Subcutaneous abdominal adipose tissue (tissue), 5 donors: ENCODE results near the gene SPATA31A6.
"Not testable (repeated sequence)": the region's sequence is repeated elsewhere in the genome, so short reads cannot be mapped to it uniquely, and the experiment has no call there.

Source experiments
- H3K27ac ChIP-seq: one replicate; pipeline ENCODE4 v1.7.0; 2013; ENCODE audit warnings: low read depth, mild to moderate bottlenecking, inconsistent platforms, low read length, moderate library complexity
- H3K27me3 ChIP-seq, 5 donors: one replicate each; pipeline ENCODE4 v1.7.0; 2013; ENCODE audit warnings: low read length in 5 of 5, inconsistent platforms in 1 of 5; ENCODE audit not compliant: control insufficient read depth in 5 of 5, insufficient read depth in 4 of 5
- H3K36me3 ChIP-seq, 5 donors: one replicate each; pipeline ENCODE4 v1.7.0; 2013; ENCODE audit warnings: low read length in 5 of 5; ENCODE audit not compliant: control insufficient read depth in 5 of 5, insufficient read depth in 5 of 5
- H3K4me1 ChIP-seq, 5 donors: one replicate each; pipeline ENCODE4 v1.7.0; 2013; ENCODE audit warnings: low read length in 5 of 5, mild to moderate bottlenecking in 3 of 5, moderate library complexity in 1 of 5; ENCODE audit not compliant: control insufficient read depth in 5 of 5, insufficient read depth in 5 of 5
- H3K4me3 ChIP-seq, 5 donors: one replicate each; pipeline ENCODE4 v1.7.0; 2013; ENCODE audit warnings: low read length in 5 of 5, low read depth in 1 of 5
- H3K9ac ChIP-seq, 5 donors: one replicate each; pipeline ENCODE4 v1.7.0; 2013; ENCODE audit warnings: low read length in 5 of 5, mild to moderate bottlenecking in 4 of 5, moderate library complexity in 3 of 5
- H3K9me3 ChIP-seq, 5 donors: one replicate each; pipeline ENCODE4 v1.7.0; 2013; ENCODE audit warnings: low read length in 5 of 5; ENCODE audit not compliant: control insufficient read depth in 5 of 5
- donor health status: healthy.
- donor health status: healthy.
- donor health status: healthy.
- donor health status: healthy.
- donor health status: healthy.

Gene SPATA31A6

DNA sequence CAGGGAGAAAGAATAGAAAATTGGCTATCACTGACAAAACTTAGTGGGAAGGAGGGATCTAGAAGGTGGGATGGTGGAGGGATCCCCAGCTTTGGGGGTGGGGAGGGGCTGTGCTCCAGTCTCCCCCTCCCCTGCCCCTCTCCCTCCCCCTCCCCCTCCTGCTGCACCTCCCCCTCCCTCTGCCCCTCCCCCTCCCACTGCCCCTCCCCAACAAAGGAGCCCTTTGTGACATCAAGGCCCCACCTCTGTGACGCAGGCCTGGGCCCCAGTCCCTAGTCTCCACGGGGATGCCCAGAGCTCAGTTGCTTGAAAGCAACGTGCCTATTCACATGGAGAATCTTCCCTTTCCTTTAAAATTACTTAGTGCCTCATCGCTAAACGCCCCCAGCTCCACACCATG lies at the start of gene SPATA31A6:
Gene SPATA31A6, plus strand, starts transcription at position 301 of the 400 bp plus-strand sequence. Its CDS starts 29 bp downstream, at position 330.
- not testable (repeated sequence) for H3K4me3 ChIP-seq, H3K36me3 ChIP-seq, H3K27me3 ChIP-seq, H3K9ac ChIP-seq, H3K27ac ChIP-seq, H3K9me3 ChIP-seq, H3K4me1 ChIP-seq

DNA sequence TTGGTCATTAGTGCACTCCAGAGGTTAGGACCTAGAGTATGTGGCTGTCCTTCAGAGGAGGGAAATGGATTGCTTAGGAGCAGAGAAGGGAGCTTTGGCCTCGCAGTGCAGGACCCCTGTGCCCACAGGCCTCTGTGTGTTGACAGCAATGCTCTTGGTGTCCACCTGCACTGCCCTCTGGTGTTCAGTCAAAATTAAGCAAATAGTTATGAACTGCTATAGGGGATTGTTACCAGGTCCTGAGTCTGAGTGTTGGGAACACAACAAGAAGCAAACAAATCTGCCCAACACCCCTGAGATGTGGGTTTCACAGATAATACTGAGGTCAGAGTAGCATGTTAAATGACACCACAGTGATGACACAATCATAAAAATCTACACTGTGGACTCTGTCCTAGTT lies 23.2 kb upstream of the SPATA31A6 start:
- not testable (repeated sequence) for H3K27ac ChIP-seq, H3K4me3 ChIP-seq, H3K9ac ChIP-seq, H3K36me3 ChIP-seq, H3K9me3 ChIP-seq, H3K4me1 ChIP-seq, H3K27me3 ChIP-seq

DNA sequence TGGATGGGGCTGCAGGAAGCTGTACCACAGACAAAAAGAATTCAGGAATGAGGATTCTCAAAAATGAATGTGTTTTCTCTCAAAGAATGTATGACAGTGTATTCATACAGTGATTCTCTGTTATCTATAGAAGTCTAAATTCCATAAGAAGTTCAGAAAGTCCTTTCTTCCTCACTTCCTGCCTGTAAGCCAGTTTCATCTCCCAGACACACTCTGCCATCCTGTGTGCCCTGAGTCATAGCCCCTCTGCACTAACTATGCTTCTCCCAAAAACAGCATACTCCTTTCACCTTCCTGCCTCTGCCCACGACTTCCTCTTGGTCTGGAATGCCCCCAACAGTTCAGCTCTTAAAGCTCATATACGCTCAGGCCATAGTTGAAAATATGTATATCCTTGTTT lies 36.4 kb downstream of the SPATA31A6 start:
- H3K27me3 ChIP-seq, H3K4me3 ChIP-seq, H3K9me3 ChIP-seq, H3K9ac ChIP-seq, H3K36me3 ChIP-seq, H3K4me1 ChIP-seq, H3K27ac ChIP-seq: not testable (repeated sequence)

DNA sequence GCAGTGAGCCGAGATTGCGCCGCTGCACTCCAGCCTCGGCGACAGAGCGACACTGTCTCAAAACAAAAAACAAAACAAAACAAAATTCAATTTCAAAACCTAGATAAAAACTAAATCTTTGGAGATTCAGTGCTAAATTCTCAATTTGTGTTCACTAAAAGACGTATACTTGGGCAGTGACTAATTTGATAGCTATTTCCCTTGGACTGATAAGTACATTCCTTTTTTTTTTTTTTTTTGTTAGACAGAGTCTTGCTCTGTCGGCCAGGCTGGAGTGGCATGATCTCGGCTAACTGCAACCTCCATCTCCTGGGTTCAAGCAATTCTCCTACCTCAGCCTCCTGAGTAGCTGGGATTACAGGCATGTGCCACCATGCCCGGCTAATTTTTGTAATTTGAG lies 39.8 kb downstream of the SPATA31A6 start:
- not testable (repeated sequence) for H3K27ac ChIP-seq, H3K36me3 ChIP-seq, H3K27me3 ChIP-seq, H3K4me1 ChIP-seq, H3K9me3 ChIP-seq, H3K9ac ChIP-seq, H3K4me3 ChIP-seq

DNA sequence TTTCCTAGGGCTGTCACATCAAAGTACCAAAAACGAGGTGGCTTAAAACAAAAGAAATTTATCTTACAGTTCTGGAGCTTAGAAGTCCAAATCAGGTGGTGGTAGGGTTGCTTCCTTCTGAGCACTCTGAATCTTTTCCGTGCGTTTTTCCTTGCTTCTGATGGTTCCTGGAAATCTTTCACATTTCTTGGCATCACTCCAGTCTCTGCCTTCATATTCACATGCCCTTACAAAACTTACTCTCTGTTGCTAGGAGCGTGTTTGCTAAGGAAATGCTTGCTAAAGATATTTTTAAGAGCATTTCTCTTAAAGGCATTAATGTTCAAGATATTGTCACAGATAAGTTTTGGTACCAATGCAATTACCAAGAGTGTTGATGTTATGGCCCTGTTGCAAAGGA lies 49.6 kb downstream of the SPATA31A6 start:
- not testable (repeated sequence) for H3K27ac ChIP-seq, H3K9ac ChIP-seq, H3K4me3 ChIP-seq, H3K4me1 ChIP-seq, H3K9me3 ChIP-seq, H3K36me3 ChIP-seq, H3K27me3 ChIP-seq

DNA sequence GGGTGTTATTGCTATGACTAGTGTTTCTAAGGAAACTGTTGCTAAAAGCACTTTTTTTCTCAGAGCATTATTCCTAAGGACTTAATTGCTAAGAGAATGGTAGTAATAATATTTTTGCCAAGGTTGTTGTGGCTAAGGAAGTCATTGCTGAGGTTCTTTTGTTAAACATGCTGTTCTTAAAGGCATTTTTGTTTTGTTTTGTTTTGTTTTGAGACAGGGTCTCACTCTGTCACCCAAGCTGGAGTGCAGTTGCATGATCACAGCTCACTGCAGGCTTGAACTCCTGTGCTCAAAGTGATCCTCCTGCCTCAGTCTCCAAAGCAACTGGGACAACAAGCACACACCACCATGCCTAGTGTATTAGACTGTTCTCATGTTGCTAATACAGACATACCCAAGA lies 51.2 kb downstream of the SPATA31A6 start:
- not testable (repeated sequence) for H3K4me1 ChIP-seq, H3K36me3 ChIP-seq, H3K9me3 ChIP-seq, H3K27ac ChIP-seq, H3K27me3 ChIP-seq, H3K4me3 ChIP-seq, H3K9ac ChIP-seq

DNA sequence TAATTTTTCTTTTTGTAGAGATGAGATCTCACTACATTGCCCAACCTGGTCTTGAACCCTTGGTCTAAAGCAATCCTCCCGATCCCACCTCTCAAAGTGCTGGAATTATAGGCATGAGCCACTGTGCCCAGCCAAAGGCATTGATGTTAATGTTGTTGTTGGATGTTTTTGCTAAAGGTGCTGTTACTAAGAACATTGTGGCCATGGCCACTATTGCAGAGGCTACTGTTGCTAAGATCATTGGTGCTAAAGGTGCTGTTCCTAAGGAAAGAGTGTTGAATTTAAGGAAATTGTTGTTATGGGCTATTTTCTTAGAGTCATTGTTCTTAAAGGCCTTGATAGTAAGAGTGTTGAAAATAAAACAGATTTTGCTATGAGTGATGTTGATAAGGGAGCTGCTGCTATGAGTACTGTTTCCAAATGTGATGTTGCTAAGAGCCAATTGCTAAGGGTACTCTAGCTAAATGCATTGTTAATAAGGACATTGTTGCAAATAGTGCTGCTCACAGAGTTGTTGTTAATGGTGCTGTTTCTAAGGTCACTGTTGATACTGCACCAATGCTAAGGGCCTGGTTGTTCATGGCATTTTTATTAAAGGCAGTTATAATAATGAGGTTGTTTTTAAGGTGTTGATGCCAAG lies 52.0 kb downstream of the SPATA31A6 start:
- not testable (repeated sequence) for H3K4me1 ChIP-seq, H3K9me3 ChIP-seq, H3K9ac ChIP-seq, H3K27me3 ChIP-seq, H3K4me3 ChIP-seq, H3K27ac ChIP-seq, H3K36me3 ChIP-seq

DNA sequence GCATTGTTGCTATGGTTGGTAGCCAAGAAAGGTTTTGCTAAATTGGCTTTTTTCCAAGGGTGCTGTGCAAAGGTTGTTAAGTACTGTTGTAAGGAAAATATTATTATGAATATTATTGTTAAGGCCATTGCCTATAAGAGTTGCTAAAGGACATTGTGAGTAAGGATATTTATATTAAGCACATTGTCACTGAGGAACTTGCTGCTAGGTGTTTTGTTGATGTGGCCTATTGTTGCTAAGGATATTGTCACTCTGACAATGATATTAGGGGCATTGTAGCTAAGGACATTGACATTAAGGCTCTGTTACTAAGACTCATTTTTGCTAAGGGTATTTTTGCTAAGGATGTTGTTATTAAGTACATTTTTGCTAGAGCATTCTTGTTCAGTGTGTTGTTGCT lies 52.6 kb downstream of the SPATA31A6 start:
- not testable (repeated sequence) for H3K36me3 ChIP-seq

DNA sequence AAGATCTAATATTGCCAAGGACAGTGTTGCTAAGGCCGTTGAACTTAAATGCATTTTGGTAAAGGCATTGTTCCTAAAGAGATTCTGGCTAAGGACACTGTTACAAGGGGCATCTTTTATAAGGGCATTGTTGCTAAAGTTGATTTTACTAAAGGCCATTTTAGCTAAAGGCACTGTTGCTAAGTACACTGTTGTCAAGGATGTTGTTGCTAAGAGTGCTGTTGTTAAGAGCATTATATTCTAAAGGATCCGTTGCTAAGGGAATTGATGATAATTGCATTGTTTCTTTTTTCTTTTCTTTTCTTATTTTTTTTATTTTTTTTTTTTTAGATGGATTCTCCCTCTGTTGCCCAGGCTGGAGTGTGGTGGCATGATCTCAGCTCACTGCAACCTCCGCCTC lies 53.9 kb downstream of the SPATA31A6 start:
- not testable (repeated sequence) for H3K4me3 ChIP-seq, H3K36me3 ChIP-seq, H3K9ac ChIP-seq, H3K9me3 ChIP-seq, H3K4me1 ChIP-seq, H3K27me3 ChIP-seq, H3K27ac ChIP-seq

More for the DNA sequence above, 52.6 kb downstream of the SPATA31A6 start:
- not testable (repeated sequence) for H3K4me1 ChIP-seq, H3K4me3 ChIP-seq, H3K27ac ChIP-seq, H3K27me3 ChIP-seq, H3K9ac ChIP-seq, H3K9me3 ChIP-seq

DNA sequence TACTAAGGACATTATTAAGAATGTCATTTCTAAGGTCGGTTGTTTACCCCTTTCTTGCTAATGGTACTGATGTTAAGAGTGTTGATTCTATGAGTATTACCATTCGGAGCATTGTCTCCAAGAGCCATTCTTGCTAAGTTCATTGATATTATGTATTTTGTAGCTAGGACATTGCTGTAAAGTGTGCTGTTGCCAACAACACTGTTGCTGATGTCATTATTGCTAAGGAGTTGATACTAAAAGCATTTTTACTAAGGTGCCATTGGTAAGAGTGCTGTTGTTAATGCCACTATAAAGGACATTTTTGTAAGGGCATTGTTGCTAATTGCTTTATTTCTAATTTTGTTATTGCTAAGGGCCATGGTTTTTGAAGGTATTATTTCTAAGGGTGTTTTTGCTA lies 55.4 kb downstream of the SPATA31A6 start:
- not testable (repeated sequence) for H3K36me3 ChIP-seq, H3K9ac ChIP-seq, H3K27me3 ChIP-seq, H3K4me3 ChIP-seq, H3K9me3 ChIP-seq, H3K4me1 ChIP-seq, H3K27ac ChIP-seq
